Activated CD4-positive, alpha-beta T cell treated with anti-CD3 and anti-CD28 coated beads, Interleukin-2, amount 50 U/mL, for 4 hours (primary cell): ENCODE data around the gene KRTAP4-11.
"Not testable (repeated sequence)": the region's sequence is repeated elsewhere in the genome, so short reads cannot be mapped to it uniquely, and the experiment has no call there.

Experiments used
- DNase-seq, 2 experiments: peaks; one replicate each; pipeline ENCODE4 v3.0.0-alpha.2; 2020

KRTAP4-11 gene

DNA sequence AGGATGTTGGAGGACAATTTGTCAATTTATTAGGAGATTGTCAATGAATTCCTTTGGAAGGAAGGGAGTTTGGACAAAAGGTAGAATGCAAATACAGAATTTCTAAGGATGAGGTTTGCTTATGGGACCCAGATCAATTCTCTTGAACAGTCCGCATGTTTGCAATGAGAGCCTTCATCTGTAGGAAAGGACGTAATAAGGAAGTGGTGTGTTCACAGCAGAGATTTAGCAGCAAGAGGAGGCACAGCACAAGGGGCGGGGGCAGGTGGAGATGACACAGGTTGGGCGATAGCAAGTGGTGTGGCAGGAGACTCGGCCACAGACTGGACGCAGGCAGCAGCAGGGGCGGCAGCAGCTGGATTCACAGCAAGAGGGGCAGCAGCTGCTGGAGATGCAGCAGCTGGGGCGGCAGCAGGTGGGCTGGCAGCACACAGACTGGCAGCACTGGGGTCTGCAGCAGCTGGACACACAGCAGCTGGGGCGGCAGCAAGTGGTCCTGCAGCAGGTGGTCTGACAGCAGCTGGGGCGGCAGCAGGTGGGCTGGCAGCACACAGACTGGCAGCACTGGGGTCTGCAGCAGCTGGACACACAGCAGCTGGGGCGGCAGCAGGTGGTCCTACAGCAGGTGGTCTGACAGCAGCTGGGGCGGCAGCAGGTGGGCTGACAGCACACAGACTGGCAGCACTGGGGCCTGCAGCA lies 5.3 kb upstream of the KRTAP4-11 start:
- not testable (repeated sequence) for DNase-seq

- no peak for DNase-seq
These were observed 3.6 kb upstream of the KRTAP4-11 start for GRCh38 chr17:41121742-41122141.

- not testable (repeated sequence) for DNase-seq
These were observed 1.8 kb upstream of the KRTAP4-11 start for GRCh38 chr17:41119696-41120690.

DNA sequence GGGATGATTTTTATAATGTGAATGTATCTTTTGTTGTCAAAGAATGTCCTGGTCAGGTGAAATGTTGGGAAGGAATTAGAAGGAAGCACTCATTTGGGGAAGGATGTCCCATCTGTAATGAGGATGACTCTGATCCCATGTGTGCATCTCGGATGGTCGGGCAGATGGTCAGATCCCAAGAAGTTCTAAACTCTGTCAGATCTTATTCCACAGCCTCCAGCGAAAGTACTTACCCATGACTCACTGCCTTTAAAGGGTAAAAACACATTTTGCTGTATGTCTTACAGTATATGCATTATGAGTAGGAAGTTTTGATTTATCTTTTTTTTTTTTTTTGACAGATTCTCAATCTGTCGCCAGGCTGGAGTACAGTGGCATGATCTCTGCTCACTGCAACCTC lies 548 bp upstream of the KRTAP4-11 start:
- no peak for DNase-seq

- DNase-seq: no peak
These were observed 1.9 kb downstream of the KRTAP4-11 start for GRCh38 chr17:41116297-41116696.

- no peak for DNase-seq
These were observed 6.9 kb downstream of the KRTAP4-11 start for GRCh38 chr17:41111151-41111885.

DNA sequence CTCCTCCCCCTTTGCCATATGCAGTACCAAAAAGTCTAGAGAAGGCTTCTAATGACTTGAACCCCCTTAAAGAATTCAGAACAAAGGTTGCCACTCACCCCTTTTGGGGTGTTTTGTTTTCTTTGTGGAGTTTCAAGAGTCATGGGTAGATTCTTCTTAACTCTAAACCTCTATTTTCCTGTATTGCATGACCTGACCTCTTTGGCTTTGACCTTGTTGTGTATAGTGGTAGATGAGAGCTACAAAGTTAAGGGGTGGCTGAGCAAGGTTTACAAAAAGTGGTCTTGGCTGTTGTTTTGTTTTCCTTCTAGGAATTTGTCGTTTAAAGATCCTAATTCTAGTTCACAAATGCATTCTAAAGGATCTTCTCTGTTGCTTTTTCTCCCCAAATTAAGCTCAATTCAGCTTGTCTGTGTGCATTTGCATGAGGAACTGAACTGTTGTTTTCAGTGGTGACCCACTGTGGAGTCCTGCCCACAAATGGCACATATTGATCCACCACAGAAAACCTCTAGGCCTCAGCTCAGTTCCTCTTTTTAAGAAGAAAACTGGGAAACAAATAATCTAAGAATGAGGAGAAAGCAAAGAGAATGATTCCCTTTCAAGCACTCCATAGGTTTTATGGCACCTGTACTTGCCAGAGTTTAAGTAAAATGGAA lies 9.3 kb downstream of the KRTAP4-11 start:
- not testable (repeated sequence) for DNase-seq

DNA sequence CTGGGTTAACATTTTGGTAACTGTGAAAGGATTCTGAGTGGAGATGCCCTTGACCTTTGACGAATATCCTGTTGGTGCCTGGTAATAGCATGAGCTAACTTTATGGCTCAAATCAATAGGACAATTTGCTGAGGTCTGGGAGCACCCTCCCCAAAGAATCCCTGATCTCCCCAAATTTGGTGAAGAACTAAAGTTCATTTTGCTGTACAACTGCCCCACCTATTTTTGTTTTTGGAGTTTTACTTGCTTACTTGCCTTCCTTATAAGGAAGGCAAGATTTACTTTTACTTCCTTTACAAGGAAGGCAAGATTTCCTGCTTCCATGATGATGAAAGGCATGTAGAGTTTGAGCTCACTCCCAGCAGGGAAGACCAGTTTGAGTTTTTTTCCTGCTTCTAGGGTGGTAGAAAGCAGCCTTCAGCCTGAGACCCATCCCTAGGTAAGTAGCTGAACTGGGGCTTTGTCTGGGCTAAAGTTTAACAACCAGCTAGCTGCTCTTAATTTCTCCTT lies 10.2 kb downstream of the KRTAP4-11 start:
- DNase-seq: no peak

- not testable (repeated sequence) for DNase-seq
These were observed 12.8 kb downstream of the KRTAP4-11 start, which contains the start of gene KRTAP4-9 for GRCh38 chr17:41105347-41105746. TSS of gene KRTAP4-9 (plus strand) at chr17:41105389. CDS start at chr17:41105389, 0 bp downstream.

- DNase-seq: not testable (repeated sequence)
These were observed 13.7 kb downstream of the KRTAP4-11 start for GRCh38 chr17:41104386-41105038.

DNA sequence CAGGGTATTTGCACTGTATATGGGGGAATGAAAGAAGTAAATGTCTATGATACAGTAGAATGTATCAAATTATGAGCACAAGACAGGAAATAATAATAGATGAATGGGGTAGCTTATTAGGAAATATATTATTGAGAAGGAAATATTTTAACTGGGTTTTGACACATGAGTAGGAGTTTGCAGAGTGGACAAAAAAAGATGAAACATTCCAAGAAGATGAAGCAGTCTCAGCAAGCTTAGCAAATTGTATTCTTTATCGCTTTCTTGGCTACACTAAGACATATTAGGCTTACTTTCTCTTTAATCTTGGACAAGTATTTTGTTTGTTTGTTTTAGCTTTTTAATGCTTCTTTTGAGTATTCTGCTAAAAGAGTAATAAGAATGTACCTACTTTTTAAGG lies 14.3 kb downstream of the KRTAP4-11 start:
- no peak for DNase-seq

GRCh38 chr17:41101586-41102259 lies 16.4 kb downstream of the KRTAP4-11 start, which contains the start of gene KRTAP4-16:
TSS of gene KRTAP4-16 (minus strand) at chr17:41102209. CDS start at chr17:41102209, 0 bp downstream.
- no peak for DNase-seq

- DNase-seq: not testable (repeated sequence)
These were observed 18.3 kb downstream of the KRTAP4-11 start for GRCh38 chr17:41099682-41100480.

- no peak for DNase-seq
These were observed 19.7 kb downstream of the KRTAP4-11 start for GRCh38 chr17:41098481-41098880.

DNA sequence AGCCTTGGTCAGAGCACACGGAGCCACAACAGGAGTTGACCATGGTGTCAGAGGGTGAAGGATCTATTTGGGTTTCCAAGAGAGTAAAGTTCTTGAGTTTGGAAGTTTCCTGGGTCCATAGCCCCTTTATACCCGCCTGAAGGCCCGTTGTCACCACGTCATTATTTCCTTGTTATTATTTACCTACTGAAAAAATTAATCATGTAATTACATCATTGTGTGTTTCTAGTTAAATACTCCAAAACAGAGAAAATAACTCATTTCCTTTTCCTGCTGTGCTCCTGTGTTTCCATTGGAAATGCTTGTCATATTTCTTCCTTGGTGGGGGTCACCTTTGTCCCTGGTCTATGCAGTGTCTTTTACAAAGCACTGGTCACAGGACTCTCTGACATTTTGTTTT lies 20.1 kb downstream of the KRTAP4-11 start, which contains the start of gene KRTAP4-8:
Gene KRTAP4-8 (minus strand): TSS at position 101 of the 400 bp plus-strand sequence. CDS start 58 bp downstream, at position 43.
- DNase-seq: no peak

- DNase-seq: no peak
These were observed 22.1 kb downstream of the KRTAP4-11 start for GRCh38 chr17:41096055-41096454.

GRCh38 chr17:41088760-41089352 lies 29.3 kb downstream of the KRTAP4-11 start:
- DNase-seq: not testable (repeated sequence)

GRCh38 chr17:41084100-41084856 lies 33.9 kb downstream of the KRTAP4-11 start, which contains the start of gene KRTAP4-7:
TSS of gene KRTAP4-7 (plus strand) at chr17:41084150. CDS start at chr17:41084207, 57 bp downstream.
- not testable (repeated sequence) for DNase-seq
